ENCODE data around the gene LTA.
A peak's percentile ranks its signal among the peaks of the same experiment; 100 is the strongest.
"Not testable (repeated sequence)": the region's sequence is repeated elsewhere in the genome, so short reads cannot be mapped to it uniquely, and the experiment has no call there.

Gene LTA

GRCh38 chr6:31588871-31589650 is 17.0 kb downstream of the LTA start:
- H3K9me3 ChIP-seq (ENCODE audit: control insufficient read depth, insufficient read depth, low read depth, low read length): no peaks in the 10 kb centered on the region
- H3K36me3 ChIP-seq (ENCODE audit: control insufficient read depth in 2 of 2, insufficient read depth in 1 of 2, low read length in 2 of 2): no peaks in the 10 kb centered on the region
- TF ChIP-seq EGR2 (tag by site-specific recombination; IDR thresholded peaks at IDR 0.05; ENCODE audit: low read depth): peak; percentile 36; the same call in 1 of the 2 replicates
- TF ChIP-seq PRDM1 (tag by site-specific recombination; IDR thresholded peaks at IDR 0.05): peak; percentile 37; the same call in 1 of the 2 replicates
- TF ChIP-seq HIC1 (tag by site-specific recombination; IDR thresholded peaks at IDR 0.05): no peak
- peak; percentile 49; the same call in 1 of the 2 replicates for TF ChIP-seq ZFHX2 (tag by site-specific recombination; conservative IDR thresholded peaks at IDR 0.05)
- ChIA-PET CTCF (interaction anchor here (0.6 to 18.7 kb wide), 10 partner anchors 7 to 358 kb away, joined by 3 to 518 read pairs (median 4); partner anchors contain the start of genes ATP6V1G2, NCR3 and TNF), POLR2A (no interaction called here)
- no peaks in the 10 kb centered on the region for H3K4me1 ChIP-seq (ENCODE audit: control insufficient read depth, insufficient read depth, low read length)
- no peak overlapping the region for H3K27ac ChIP-seq (ENCODE audit: extremely low read depth, low read depth, low read length)
- no peak overlapping the region for H3K4me3 ChIP-seq (ENCODE audit: low read depth, low read length)

DNA sequence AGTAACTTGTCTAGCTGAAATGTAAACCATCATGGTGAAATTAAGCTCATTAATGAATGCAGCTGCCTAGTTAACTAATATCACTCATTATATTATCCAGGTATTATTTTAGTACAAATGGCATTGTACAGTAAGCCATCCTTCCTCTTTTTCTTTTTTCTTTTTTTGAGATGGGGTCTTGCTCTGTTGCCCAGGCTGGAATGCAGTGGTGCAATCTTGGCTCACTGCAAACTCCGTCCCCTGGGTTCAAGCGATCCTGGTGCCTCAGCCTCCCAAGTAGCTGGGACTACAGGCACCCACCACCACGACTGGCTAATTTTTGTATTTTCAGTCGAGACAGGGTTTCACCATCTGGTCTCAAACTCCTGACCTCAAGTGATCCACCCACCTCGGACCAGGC is 18.6 kb downstream of the LTA start:
- H3K27ac ChIP-seq (ENCODE audit: extremely low read depth, low read depth, low read length); H3K4me1 ChIP-seq (ENCODE audit: control insufficient read depth, insufficient read depth, low read length); POLR2A ChIA-PET; H3K36me3 ChIP-seq (ENCODE audit: control insufficient read depth in 2 of 2, insufficient read depth in 1 of 2, low read length in 2 of 2); H3K9me3 ChIP-seq (ENCODE audit: control insufficient read depth, insufficient read depth, low read depth, low read length); H3K4me3 ChIP-seq (ENCODE audit: low read depth, low read length): not testable (repeated sequence)
- CTCF ChIA-PET: interaction anchor here (0.8 to 18.7 kb wide), 5 partner anchors 7 to 197 kb away, joined by 3 to 518 read pairs (median 5); partner anchors contain the start of genes ATP6V1G2 and NCR3
- peak; percentile 83 for TF ChIP-seq ZNF121 (tag by site-specific recombination; IDR thresholded peaks at IDR 0.05)

GRCh38 chr6:31592396-31592771 is 20.3 kb downstream of the LTA start:
- CTCF ChIA-PET: interaction anchor here (1.8 to 12.8 kb wide), 3 partner anchors 10 to 47 kb away, joined by 4 to 518 read pairs (median 431); partner anchors contain the start of genes ATP6V1G2, DDX39B, LST1 and LTB
- POLR2A ChIA-PET: interaction anchor here (1.3 to 2.0 kb wide), 2 partner anchors 12 to 50 kb away, joined by 3 to 7 read pairs; partner anchors contain the start of gene DDX39B
- TF ChIP-seq, protein P1, sequence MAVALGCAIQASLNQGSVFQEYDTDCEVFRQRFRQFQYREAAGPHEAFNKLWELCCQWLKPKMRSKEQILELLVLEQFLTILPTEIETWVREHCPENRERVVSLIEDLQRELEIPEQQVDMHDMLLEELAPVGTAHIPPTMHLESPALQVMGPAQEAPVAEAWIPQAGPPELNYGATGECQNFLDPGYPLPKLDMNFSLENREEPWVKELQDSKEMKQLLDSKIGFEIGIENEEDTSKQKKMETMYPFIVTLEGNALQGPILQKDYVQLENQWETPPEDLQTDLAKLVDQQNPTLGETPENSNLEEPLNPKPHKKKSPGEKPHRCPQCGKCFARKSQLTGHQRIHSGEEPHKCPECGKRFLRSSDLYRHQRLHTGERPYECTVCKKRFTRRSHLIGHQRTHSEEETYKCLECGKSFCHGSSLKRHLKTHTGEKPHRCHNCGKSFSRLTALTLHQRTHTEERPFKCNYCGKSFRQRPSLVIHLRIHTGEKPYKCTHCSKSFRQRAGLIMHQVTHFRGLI (tag by site-specific recombination; IDR thresholded peaks at IDR 0.05): no peak
- no peak for TF ChIP-seq ZNF292 (tag by site-specific recombination; IDR thresholded peaks at IDR 0.05; ENCODE audit: borderline replicate concordance, low read depth)

DNA sequence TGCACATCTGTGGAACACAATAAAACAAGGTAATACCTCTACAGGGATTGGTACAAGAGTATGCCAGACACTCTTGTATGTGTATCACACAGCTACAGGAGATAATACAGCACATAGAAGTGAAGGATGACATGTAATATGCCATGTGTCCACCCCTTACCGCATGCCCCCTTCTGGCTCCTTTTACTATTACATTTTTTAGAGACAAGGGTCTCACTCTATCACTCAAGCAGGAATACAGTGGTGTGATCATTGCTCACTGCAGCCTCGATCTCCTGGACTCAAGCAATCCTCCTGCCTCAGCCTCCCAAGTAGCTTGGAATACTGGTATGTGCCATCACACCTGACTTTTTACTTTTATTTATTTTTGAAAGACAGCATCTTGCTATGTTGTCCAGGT is 24.9 kb downstream of the LTA start:
- Histone ChIP-seq H3K36me3 (ENCODE audit: control insufficient read depth in 2 of 2, insufficient read depth in 1 of 2, low read length in 2 of 2) (no peaks in the 10 kb centered on the region), H3K4me1 (ENCODE audit: control insufficient read depth, insufficient read depth, low read length) (no peaks in the 10 kb centered on the region), H3K27ac (ENCODE audit: extremely low read depth, low read depth, low read length) (no peak overlapping the region), H3K4me3 (ENCODE audit: low read depth, low read length) (no peak overlapping the region), H3K9me3 (ENCODE audit: control insufficient read depth, insufficient read depth, low read depth, low read length) (no peaks in the 10 kb centered on the region)
- CTCF ChIA-PET: interaction anchor here (0.5 to 12.8 kb wide), 25 partner anchors 11 to 1167 kb away, joined by 3 to 518 read pairs (median 7); partner anchors contain the start of genes ATP6V1G2, DDX39B, LST1 and LTA
- POLR2A ChIA-PET: interaction anchor here (1.1 to 1.3 kb wide), 2 partner anchors 50 to 55 kb away, joined by 3 to 5 read pairs; partner anchors contain the start of genes ATP6V1G2 and NFKBIL1
- TF ChIP-seq ZNF654 (tag by site-specific recombination; IDR thresholded peaks at IDR 0.05; ENCODE audit: low read depth) (peak; percentile 18; the same call in 1 of the 2 replicates), CTCF (tag by site-specific recombination; IDR thresholded peaks at IDR 0.05) (peak; percentile 35; the same call in 1 of the 2 replicates), OSR2 (tag by site-specific recombination; IDR thresholded peaks at IDR 0.05) (no peak), ZNF677 (tag by site-specific recombination; IDR thresholded peaks at IDR 0.05) (no peak), ZNF121 (tag by site-specific recombination; IDR thresholded peaks at IDR 0.05) (peak; percentile 34; the same call in 1 of the 2 replicates)
- TF ChIP-seq, protein P2, sequence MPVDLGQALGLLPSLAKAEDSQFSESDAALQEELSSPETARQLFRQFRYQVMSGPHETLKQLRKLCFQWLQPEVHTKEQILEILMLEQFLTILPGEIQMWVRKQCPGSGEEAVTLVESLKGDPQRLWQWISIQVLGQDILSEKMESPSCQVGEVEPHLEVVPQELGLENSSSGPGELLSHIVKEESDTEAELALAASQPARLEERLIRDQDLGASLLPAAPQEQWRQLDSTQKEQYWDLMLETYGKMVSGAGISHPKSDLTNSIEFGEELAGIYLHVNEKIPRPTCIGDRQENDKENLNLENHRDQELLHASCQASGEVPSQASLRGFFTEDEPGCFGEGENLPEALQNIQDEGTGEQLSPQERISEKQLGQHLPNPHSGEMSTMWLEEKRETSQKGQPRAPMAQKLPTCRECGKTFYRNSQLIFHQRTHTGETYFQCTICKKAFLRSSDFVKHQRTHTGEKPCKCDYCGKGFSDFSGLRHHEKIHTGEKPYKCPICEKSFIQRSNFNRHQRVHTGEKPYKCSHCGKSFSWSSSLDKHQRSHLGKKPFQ (tag by site-specific recombination; IDR thresholded peaks at IDR 0.05): 0 out of 2 replicates have a peak, but pooled peaks have one; percentile 57

More at GRCh38 chr6:31592396-31592771, 20.3 kb downstream of the LTA start:
- H3K4me3 ChIP-seq (ENCODE audit: low read depth, low read length): no peak overlapping the region
- no peaks in the 10 kb centered on the region for H3K36me3 ChIP-seq (ENCODE audit: control insufficient read depth in 2 of 2, insufficient read depth in 1 of 2, low read length in 2 of 2)
- H3K4me1 ChIP-seq (ENCODE audit: control insufficient read depth, insufficient read depth, low read length): no peaks in the 10 kb centered on the region
- H3K9me3 ChIP-seq (ENCODE audit: control insufficient read depth, insufficient read depth, low read depth, low read length): no peaks in the 10 kb centered on the region
- H3K27ac ChIP-seq (ENCODE audit: extremely low read depth, low read depth, low read length): no peak overlapping the region
